BJ (cell line): Measurements from ENCODE around the gene SNX8. TPM values are rescaled to one million over a fixed set of nuclear protein-coding genes. Genes with fewer than 3 reads are reported as not detected.
A peak's percentile ranks its signal among the peaks of the same experiment; 100 is the strongest.

Experiments used
- CTCF ChIA-PET: fragments of 350-600 bp; formaldehyde crosslinking; extraction: SDS; loops from one replicate; lab custom pipeline; 2021; ENCODE audit warnings: antibody characterized with exemption, inconsistent platforms; lab: Yijun Ruan, JAX
- POLR2A ChIA-PET: fragments of 300-600 bp; sonication (Branson Sonifier 250); formaldehyde crosslinking; extraction: SDS; loops from one replicate; lab custom pipeline; 2021; ENCODE audit warnings: antibody characterized with exemption; lab: Charles Lee
- DNase-seq: peaks from one replicate; pipeline ENCODE4 v3.0.0-alpha.2; 2011; ENCODE audit warnings: low read depth
- H3K27me3 ChIP-seq: 2 replicates; pipeline ENCODE4 v1.6.0; 2011; ENCODE audit warnings: low read length; ENCODE audit not compliant: control insufficient read depth, insufficient read depth
- H3K36me3 ChIP-seq: 2 replicates; pipeline ENCODE4 v1.5.1; 2011; ENCODE audit warnings: low read length; ENCODE audit not compliant: control insufficient read depth, insufficient read depth
- H3K4me3 ChIP-seq: 2 replicates; pipeline ENCODE4 v1.5.1; 2011; ENCODE audit warnings: low read depth, mild to moderate bottlenecking, control low read depth, low read length
- polyA plus RNA-seq: library from polyadenylated mRNA; depleted of rRNA; stranded (reverse); fragments of >200 nt; gene quantifications from 2 replicates; pipeline ENCODE4 v1.2.3, GENCODE V29; 2011
- TF ChIP-seq, protein P1 (sequence below): IDR thresholded peaks from 2 replicates; pipeline ENCODE4 v1.5.1; 2011; ENCODE audit warnings: low read depth, mild to moderate bottlenecking, control low read depth, inconsistent platforms, low read length, moderate library complexity; ENCODE audit not compliant: insufficient read depth

Gene SNX8
- polyA plus RNA-seq, 1 experiment = 62.1 TPM

DNA sequence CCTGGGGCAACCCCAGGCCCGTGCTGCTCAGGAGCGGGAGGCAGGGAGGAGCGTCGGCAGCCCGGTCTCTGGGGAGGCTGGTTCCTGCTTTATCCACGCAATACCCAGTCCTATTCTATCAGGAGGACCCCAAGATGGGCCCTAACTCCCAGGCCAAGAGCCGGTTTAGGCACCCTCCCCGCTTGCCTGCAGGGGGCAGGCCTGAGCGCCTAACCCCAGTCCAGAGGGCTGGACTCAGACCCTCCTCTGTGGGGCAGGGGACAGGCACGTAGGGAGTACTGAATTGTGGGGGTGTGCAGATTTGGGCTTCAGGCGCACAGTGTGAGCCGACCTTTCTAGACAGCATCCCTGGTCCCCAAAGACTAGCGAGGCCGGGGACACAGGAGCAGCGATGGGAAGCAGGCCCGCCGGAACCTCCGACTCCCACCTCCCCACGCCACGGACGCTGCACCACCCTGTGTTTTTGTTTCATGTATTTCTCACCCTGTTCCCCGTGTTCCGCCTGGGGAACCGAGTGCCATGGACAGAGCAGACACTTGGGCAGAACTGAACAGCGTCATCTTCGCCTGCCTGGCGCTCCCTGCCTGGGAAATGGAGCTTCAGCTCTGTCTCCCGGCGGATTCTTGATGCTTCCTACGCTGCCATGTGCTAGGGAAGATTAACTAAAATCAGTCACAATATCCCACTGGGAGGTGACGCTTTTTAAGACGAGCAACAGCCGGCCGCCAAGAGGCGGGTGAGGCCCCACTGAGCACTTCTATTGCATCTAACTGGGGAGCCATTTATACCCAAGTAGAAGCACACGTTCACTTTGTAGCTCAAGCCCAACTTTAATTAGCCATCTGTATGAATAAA lies 66.9 kb downstream of the SNX8 start:
- Histone ChIP-seq H3K4me3 (no peak overlapping the region), H3K36me3 (no peaks in the 10 kb centered on the region), H3K27me3 (no peaks in the 10 kb centered on the region)
- ChIA-PET POLR2A (no interaction called here), CTCF (interaction anchor here (0.8 to 2.6 kb wide), 6 partner anchors 10 to 102 kb away, joined by 3 to 24 read pairs (median 10); no protein-coding TSS in a partner anchor)
- no peak for DNase-seq
- TF ChIP-seq, protein P1, sequence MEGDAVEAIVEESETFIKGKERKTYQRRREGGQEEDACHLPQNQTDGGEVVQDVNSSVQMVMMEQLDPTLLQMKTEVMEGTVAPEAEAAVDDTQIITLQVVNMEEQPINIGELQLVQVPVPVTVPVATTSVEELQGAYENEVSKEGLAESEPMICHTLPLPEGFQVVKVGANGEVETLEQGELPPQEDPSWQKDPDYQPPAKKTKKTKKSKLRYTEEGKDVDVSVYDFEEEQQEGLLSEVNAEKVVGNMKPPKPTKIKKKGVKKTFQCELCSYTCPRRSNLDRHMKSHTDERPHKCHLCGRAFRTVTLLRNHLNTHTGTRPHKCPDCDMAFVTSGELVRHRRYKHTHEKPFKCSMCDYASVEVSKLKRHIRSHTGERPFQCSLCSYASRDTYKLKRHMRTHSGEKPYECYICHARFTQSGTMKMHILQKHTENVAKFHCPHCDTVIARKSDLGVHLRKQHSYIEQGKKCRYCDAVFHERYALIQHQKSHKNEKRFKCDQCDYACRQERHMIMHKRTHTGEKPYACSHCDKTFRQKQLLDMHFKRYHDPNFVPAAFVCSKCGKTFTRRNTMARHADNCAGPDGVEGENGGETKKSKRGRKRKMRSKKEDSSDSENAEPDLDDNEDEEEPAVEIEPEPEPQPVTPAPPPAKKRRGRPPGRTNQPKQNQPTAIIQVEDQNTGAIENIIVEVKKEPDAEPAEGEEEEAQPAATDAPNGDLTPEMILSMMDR = peak; percentile 89

DNA sequence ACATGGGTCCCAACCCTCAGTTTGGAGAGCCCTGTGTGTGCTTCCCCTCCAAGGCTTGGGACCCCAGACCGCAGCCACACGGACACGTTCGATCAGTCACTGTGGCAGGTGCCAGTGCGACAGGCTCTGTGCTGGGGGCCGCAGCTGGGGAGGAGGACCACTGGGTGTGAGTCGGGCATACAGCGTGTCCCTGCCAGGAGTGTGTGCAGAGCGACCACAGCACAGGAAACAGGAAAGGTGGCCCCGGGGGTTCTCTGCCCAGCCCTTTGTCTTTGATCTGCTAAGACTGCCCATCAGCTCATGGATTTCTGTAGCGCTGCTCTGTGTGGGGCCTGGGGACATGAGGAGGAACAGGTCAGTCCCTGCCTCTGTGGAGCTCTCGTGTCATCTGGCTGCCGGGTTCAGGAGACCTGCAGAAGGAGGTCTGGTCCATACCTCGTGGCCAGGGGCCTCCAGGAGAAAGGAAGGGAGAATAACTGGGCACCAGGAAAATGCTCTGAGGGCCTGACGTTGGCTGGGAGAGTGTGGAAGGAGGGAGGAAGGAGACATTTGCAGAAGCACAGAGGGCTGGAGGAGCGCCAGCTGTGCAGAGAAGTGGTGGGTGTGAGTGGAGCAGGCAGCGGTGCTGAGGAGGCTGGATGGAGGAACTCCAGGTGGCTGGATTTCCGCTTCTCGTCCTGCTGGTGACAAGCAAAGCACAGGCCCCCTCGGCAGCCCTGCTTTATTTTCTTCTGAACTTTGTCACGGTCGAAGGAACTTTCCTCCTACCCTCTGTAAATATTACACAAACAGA lies 68.2 kb downstream of the SNX8 start:
- no peak for DNase-seq
- ChIA-PET CTCF (interaction anchor here (2.3 kb wide), 1 partner anchor 102 kb away, joined by 11 read pairs; no protein-coding TSS in a partner anchor), POLR2A (no interaction called here)
- no peaks in the 10 kb centered on the region for H3K27me3 ChIP-seq
- no peaks in the 10 kb centered on the region for H3K36me3 ChIP-seq
- H3K4me3 ChIP-seq = no peak overlapping the region
- TF ChIP-seq, protein P1 = no peak

DNA sequence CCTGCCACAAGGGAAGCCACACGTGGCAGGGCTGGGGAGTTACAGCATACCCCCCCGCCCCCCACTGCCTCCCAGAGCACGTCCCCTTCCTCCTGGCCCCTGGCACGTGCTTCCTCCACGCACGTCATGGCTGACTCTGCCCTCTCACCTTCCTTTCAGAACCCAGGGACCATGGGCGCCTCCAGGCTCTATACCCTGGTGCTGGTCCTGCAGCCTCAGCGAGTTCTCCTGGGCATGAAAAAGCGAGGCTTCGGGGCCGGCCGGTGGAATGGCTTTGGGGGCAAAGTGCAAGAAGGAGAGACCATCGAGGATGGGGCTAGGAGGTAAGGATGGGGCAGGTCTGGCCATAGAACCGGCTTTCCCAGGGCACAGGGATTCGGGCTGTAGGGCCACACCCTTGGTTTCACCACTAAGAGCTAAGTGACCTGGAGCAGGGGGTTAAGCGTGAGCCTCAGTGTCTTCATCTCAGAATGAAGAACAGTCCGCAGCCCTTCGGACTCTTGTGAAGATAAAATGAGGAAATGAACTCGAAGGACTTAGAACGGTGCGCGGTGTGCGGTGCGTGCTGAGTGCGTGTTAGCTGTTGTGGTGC lies 69.7 kb downstream of the SNX8 start:
- ChIA-PET CTCF (interaction anchor here (2.3 kb wide), 1 partner anchor 104 kb away, joined by 11 read pairs; no protein-coding TSS in a partner anchor), POLR2A (no interaction called here)
- Histone ChIP-seq H3K27me3 (no peaks in the 10 kb centered on the region), H3K36me3 (peaks cover under 1% of the 10 kb centered on the region; the same call in 1 of the 2 replicates), H3K4me3 (no peak overlapping the region)
- TF ChIP-seq, protein P1 = no peak
- DNase-seq = no peak

DNA sequence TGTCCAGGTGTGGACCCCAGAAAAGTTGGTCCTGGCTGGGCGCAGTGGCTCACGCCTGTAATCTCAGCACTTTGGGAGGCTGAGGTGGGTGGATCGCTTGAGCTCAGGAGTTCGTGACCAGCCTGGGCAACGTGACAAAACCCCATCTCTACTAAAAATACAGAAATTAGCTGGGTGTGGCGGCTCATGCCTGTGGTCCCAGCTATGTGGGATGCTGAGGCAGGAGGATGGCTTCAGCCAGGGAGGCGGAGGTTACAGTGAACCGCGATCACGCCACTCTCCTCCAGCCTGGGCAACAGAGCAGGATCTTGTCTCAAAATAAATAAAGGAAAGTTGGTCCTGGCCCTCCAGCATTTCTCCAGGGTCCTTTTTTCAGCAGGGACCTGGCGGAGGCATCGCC lies 70.8 kb downstream of the SNX8 start:
- Histone ChIP-seq H3K4me3 (no peak overlapping the region), H3K27me3 (no peaks in the 10 kb centered on the region), H3K36me3 (peaks cover 5% of the 10 kb centered on the region)
- no peak for DNase-seq
- TF ChIP-seq, protein P1 = no peak
- ChIA-PET POLR2A (no interaction called here), CTCF (no interaction called here)
